Measurements from ENCODE around the gene ZNF580. TPM values are rescaled to one million over a fixed set of nuclear protein-coding genes. Genes with fewer than 3 reads are reported as not detected.

Gene ZNF580
- total and polyA plus RNA-seq, 9 of the 15 experiments (the other 6 are each of a cell fraction or from before 2014, with no cell fraction given), result 2.3 to 47.4 (median 6.0) TPM

DNA sequence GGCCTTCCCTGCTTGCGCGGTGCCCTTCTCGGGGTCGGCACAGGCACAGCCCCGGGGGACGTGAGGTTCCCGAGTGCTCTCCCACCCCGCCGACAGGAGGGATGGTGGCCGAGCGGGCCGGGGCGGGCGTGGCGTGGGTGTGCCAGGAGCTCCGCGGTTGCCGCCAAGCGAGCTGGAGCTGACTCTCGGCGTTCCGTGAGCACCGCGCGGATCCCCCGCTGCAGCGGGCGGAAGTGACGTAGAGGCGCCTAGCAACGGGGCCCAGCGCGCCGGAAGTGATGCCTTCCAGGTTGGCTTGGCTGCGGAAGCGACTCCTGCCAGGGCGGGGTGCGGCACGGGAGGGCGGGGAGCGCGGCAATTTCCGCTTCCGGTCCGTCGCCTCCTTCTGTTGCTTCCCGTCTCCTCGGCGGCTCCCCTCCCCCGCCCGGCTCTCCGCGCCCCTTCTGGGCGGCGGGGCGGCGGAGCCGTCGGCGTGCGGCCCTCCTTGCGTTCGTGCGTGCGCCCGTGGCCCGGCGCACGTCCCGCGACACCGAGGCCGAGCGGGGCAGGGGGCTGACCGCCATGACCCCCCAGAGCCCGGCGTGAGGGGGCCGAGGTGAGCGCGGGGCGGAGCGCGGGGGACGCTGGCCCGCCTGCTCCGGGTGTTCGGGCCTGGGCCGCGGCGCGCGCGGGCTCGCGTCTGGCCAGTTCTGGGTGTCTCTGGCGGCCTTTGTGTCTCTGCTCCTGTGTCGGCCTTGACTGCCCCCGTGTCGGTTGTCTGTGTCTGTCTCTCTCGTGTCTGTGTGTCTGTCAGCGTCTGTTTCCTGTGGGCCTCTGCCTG, 34.2 kb downstream of the ZNF580 start, which contains the start of gene EPN1 (continued):
- TF ChIP-seq, protein P1, sequence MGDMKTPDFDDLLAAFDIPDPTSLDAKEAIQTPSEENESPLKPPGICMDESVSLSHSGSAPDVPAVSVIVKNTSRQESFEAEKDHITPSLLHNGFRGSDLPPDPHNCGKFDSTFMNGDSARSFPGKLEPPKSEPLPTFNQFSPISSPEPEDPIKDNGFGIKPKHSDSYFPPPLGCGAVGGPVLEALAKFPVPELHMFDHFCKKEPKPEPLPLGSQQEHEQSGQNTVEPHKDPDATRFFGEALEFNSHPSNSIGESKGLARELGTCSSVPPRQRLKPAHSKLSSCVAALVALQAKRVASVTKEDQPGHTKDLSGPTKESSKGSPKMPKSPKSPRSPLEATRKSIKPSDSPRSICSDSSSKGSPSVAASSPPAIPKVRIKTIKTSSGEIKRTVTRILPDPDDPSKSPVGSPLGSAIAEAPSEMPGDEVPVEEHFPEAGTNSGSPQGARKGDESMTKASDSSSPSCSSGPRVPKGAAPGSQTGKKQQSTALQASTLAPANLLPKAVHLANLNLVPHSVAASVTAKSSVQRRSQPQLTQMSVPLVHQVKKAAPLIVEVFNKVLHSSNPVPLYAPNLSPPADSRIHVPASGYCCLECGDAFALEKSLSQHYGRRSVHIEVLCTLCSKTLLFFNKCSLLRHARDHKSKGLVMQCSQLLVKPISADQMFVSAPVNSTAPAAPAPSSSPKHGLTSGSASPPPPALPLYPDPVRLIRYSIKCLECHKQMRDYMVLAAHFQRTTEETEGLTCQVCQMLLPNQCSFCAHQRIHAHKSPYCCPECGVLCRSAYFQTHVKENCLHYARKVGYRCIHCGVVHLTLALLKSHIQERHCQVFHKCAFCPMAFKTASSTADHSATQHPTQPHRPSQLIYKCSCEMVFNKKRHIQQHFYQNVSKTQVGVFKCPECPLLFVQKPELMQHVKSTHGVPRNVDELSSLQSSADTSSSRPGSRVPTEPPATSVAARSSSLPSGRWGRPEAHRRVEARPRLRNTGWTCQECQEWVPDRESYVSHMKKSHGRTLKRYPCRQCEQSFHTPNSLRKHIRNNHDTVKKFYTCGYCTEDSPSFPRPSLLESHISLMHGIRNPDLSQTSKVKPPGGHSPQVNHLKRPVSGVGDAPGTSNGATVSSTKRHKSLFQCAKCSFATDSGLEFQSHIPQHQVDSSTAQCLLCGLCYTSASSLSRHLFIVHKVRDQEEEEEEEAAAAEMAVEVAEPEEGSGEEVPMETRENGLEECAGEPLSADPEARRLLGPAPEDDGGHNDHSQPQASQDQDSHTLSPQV (IDR thresholded peaks at IDR 0.05), result no peak
- no peak for TF ChIP-seq ZNF507 (tag; conservative IDR thresholded peaks at IDR 0.05)
- TF ChIP-seq, protein P2, sequence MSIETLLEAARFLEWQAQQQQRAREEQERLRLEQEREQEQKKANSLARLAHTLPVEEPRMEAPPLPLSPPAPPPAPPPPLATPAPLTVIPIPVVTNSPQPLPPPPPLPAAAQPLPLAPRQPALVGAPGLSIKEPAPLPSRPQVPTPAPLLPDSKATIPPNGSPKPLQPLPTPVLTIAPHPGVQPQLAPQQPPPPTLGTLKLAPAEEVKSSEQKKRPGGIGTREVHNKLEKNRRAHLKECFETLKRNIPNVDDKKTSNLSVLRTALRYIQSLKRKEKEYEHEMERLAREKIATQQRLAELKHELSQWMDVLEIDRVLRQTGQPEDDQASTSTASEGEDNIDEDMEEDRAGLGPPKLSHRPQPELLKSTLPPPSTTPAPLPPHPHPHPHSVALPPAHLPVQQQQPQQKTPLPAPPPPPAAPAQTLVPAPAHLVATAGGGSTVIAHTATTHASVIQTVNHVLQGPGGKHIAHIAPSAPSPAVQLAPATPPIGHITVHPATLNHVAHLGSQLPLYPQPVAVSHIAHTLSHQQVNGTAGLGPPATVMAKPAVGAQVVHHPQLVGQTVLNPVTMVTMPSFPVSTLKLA (conservative IDR thresholded peaks at IDR 0.05), result peak; percentile 75 to 86; a peak in 3 of 4 replicates
- peak; percentile 37; the same call in 1 of the 2 replicates for TF ChIP-seq JUND (IDR thresholded peaks at IDR 0.05; ENCODE audit: borderline replicate concordance, low read depth, low read length)
- TF ChIP-seq JUND (tag; IDR thresholded peaks at IDR 0.05; ENCODE audit: borderline replicate concordance, low read depth, low read length), result no peak; the same call in 2 of the 3 replicates
- TF ChIP-seq, protein P3, sequence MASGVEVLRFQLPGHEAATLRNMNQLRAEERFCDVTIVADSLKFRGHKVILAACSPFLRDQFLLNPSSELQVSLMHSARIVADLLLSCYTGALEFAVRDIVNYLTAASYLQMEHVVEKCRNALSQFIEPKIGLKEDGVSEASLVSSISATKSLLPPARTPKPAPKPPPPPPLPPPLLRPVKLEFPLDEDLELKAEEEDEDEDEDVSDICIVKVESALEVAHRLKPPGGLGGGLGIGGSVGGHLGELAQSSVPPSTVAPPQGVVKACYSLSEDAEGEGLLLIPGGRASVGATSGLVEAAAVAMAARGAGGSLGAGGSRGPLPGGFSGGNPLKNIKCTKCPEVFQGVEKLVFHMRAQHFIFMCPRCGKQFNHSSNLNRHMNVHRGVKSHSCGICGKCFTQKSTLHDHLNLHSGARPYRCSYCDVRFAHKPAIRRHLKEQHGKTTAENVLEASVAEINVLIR (CRISPR knock-in tag; IDR thresholded peaks at IDR 0.05), result peak; percentile 93
- no peak for TF ChIP-seq SETDB1 (IDR thresholded peaks at IDR 0.05; ENCODE audit: low read length)
- TF ChIP-seq, protein P4, sequence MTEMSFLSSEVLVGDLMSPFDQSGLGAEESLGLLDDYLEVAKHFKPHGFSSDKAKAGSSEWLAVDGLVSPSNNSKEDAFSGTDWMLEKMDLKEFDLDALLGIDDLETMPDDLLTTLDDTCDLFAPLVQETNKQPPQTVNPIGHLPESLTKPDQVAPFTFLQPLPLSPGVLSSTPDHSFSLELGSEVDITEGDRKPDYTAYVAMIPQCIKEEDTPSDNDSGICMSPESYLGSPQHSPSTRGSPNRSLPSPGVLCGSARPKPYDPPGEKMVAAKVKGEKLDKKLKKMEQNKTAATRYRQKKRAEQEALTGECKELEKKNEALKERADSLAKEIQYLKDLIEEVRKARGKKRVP (CRISPR knock-in tag; IDR thresholded peaks at IDR 0.05), result 0 out of 2 replicates have a peak, but pooled peaks have one; percentile 15
- 0 out of 2 replicates have a peak, but pooled peaks have one; percentile 77 for TF ChIP-seq ELF2 (CRISPR knock-in tag; IDR thresholded peaks at IDR 0.05)
- TF ChIP-seq CCAR2 (IDR thresholded peaks at IDR 0.05; ENCODE audit: low read depth, low read length), result no peak
- peak; percentile 90 for TF ChIP-seq SMAD4 (CRISPR knock-in tag; conservative IDR thresholded peaks at IDR 0.05)
- no peak for TF ChIP-seq ASH1L (IDR thresholded peaks at IDR 0.05; ENCODE audit: borderline replicate concordance, low read depth, partially characterized antibody)
- TF ChIP-seq, protein P5, sequence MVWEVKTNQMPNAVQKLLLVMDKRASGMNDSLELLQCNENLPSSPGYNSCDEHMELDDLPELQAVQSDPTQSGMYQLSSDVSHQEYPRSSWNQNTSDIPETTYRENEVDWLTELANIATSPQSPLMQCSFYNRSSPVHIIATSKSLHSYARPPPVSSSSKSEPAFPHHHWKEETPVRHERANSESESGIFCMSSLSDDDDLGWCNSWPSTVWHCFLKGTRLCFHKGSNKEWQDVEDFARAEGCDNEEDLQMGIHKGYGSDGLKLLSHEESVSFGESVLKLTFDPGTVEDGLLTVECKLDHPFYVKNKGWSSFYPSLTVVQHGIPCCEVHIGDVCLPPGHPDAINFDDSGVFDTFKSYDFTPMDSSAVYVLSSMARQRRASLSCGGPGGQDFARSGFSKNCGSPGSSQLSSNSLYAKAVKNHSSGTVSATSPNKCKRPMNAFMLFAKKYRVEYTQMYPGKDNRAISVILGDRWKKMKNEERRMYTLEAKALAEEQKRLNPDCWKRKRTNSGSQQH (CRISPR knock-in tag; IDR thresholded peaks at IDR 0.05), result peak; percentile 23; the same call in 1 of the 2 replicates
- peak; percentile 90 for TF ChIP-seq C11orf30 (IDR thresholded peaks at IDR 0.05; ENCODE audit: low read depth)
